ENCODE data around the gene IL12RB2.

DNA sequence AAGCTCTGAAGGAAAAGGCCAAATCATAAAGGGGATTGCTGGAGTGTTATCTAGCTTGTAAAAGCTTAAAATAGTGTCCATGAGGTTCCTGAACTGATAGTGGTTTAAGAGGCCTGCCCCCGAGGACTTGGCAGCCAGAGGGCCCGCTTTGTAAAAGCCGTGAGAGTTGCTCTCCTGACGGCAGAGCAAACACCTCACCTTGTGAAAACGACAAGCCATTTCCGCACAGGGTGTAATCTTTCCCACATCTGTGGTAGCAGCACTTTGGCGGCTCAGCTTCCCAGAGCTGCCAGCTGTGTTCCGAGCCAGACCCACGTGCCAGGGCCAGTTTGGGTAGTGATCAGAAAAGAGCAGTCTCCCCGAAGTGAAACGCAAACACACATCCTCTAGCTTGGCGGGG, 85.6 kb downstream of the IL12RB2 start:
- TF ChIP-seq ZNF274 (IDR thresholded peaks at IDR 0.05; ENCODE audit: low read depth, low read length) (no peak), YY1 (IDR thresholded peaks at IDR 0.05; ENCODE audit: insufficient read depth, insufficient read length) (no peak), SUZ12 (IDR thresholded peaks at IDR 0.05; ENCODE audit: extremely low read depth, insufficient read depth, insufficient read length) (no peak)

Measured in NT2/D1 (cell line).